DOHH2 (cell line): ENCODE data around the gene TEC.

Experiments
- EZH2phosphoT487 ChIP-seq: fragments of 200-600 bp; sonication (generic); IDR thresholded peaks from 2 replicates; pipeline ENCODE4 v1.6.1; 2017; ENCODE audit warnings: borderline replicate concordance, mild to moderate bottlenecking, antibody characterized with exemption, low read length, moderate library complexity, mixed read lengths
- TF ChIP-seq, protein P1 (sequence below): fragments of 200-600 bp; sonication (generic); IDR thresholded peaks from one replicate; pipeline ENCODE4 v1.5.1; 2014; ENCODE audit warnings: antibody characterized with exemption, mild to moderate bottlenecking, low read depth, low read length; ENCODE audit not compliant: poor library complexity, severe bottlenecking

DNA sequence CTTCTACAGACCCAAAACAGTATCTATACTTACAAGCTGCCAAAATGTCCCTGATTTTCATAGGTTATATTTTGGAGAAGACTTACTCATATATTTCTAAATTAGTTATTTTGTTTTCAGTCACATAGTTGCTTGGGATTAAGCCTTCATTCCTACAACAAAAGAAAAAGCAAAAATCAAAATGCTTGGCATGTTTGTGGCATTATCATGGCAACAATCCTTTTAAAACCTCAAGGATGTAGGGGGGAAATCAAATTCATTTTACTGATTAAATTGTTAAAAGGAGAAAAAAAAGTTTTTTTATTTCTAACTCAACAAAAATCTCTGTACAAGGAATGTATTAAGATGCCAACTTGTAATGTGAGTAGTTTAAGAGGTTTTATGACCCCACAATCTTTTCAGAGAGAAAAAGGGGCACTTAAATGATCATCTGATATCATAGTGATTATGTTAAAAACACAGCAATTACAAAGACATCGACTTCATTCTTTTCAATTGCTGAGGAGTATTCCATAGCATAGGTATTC, 159.1 kb downstream of the TEC start:
- TF ChIP-seq, protein P1, sequence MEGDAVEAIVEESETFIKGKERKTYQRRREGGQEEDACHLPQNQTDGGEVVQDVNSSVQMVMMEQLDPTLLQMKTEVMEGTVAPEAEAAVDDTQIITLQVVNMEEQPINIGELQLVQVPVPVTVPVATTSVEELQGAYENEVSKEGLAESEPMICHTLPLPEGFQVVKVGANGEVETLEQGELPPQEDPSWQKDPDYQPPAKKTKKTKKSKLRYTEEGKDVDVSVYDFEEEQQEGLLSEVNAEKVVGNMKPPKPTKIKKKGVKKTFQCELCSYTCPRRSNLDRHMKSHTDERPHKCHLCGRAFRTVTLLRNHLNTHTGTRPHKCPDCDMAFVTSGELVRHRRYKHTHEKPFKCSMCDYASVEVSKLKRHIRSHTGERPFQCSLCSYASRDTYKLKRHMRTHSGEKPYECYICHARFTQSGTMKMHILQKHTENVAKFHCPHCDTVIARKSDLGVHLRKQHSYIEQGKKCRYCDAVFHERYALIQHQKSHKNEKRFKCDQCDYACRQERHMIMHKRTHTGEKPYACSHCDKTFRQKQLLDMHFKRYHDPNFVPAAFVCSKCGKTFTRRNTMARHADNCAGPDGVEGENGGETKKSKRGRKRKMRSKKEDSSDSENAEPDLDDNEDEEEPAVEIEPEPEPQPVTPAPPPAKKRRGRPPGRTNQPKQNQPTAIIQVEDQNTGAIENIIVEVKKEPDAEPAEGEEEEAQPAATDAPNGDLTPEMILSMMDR: no peak
- TF ChIP-seq EZH2phosphoT487: no peak
